Liver (tissue), 3 donors: ENCODE results near the gene TANC2.

ENCODE experiments used
- GABPA ChIP-seq, 2 donors: IDR thresholded peaks in 1 of 2; conservative IDR thresholded peaks in 1 of 2; 2 replicates each; pipeline ENCODE4 v1.6.1; 2016; ENCODE audit warnings: antibody characterized with exemption in 2 of 2, mild to moderate bottlenecking in 1 of 2, moderate library complexity in 1 of 2
- SP1 ChIP-seq: IDR thresholded peaks from 2 replicates; pipeline ENCODE4 v1.6.1; 2018; ENCODE audit warnings: antibody characterized with exemption, mild to moderate bottlenecking
- TF ChIP-seq, protein P1 (sequence below): fragments of 150-350 bp; IDR thresholded peaks from 2 replicates; pipeline ENCODE4 v1.5.1; 2017; ENCODE audit warnings: improper control_type of control experiment, low read depth, low read length; ENCODE audit not compliant: missing input control
- donor health status: healthy.
- donor health status: healthy.

DNA sequence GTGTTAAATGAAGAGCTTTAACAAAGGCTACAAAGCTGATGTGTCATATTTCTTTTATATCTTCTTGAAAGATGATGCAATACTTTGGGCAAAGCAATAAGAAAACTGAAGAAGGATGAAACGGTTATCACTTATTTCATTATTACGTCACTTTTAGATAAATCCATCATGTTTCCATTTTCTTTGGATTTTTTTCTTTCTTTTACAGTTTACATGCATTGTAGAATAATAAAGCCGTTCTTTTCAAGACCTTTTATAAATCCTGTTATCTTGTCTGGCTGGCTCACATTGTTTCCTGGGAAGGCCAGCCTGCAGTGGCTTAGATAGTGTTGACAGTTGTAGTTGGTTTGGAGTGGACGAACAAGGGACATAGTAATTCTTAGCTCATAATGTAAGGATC, 28.9 kb downstream of the TANC2 start:
- no peak for TF ChIP-seq GABPA (IDR thresholded peaks at IDR 0.05 in 1 of 2, conservative IDR thresholded peaks at IDR 0.05 in 1 of 2)
- TF ChIP-seq SP1 = no peak
- TF ChIP-seq, protein P1, sequence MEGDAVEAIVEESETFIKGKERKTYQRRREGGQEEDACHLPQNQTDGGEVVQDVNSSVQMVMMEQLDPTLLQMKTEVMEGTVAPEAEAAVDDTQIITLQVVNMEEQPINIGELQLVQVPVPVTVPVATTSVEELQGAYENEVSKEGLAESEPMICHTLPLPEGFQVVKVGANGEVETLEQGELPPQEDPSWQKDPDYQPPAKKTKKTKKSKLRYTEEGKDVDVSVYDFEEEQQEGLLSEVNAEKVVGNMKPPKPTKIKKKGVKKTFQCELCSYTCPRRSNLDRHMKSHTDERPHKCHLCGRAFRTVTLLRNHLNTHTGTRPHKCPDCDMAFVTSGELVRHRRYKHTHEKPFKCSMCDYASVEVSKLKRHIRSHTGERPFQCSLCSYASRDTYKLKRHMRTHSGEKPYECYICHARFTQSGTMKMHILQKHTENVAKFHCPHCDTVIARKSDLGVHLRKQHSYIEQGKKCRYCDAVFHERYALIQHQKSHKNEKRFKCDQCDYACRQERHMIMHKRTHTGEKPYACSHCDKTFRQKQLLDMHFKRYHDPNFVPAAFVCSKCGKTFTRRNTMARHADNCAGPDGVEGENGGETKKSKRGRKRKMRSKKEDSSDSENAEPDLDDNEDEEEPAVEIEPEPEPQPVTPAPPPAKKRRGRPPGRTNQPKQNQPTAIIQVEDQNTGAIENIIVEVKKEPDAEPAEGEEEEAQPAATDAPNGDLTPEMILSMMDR = no peak
